HEK293 (cell line): ENCODE measurements around the gene SLC1A7.

Source experiments
- CTCF ChIA-PET: fragments of 350-600 bp; formaldehyde crosslinking; extraction: SDS; loops from one replicate; lab custom pipeline; 2021; ENCODE audit warnings: antibody characterized with exemption; lab: Yijun Ruan, JAX
- POLR2A ChIA-PET: fragments of 300-600 bp; formaldehyde crosslinking; extraction: SDS; loops from one replicate; lab custom pipeline; 2020; ENCODE audit warnings: antibody characterized with exemption, inconsistent platforms; lab: Yijun Ruan, JAX
- H3K27ac ChIP-seq: fragments of 200-500 bp; sonication (Bioruptor generic); 2 replicates; pipeline ENCODE4 v1.5.1; 2014; ENCODE audit warnings: low read depth, low read length, control low read depth, inconsistent platforms; ENCODE audit errors: extremely low read depth
- H3K36me3 ChIP-seq, 2 experiments: fragments of 200-500 bp in 1 of 2; sonication (Bioruptor generic) in 1 of 2; 1 replicate in 1 of 2; 2 replicates in 1 of 2; pipeline ENCODE4 v1.5.1; 2014 to 2017; ENCODE audit warnings: inconsistent platforms in 2 of 2, low read length in 2 of 2; ENCODE audit not compliant: control insufficient read depth in 2 of 2, insufficient read depth in 1 of 2
- H3K4me1 ChIP-seq: fragments of 200-500 bp; sonication (Bioruptor generic); 2 replicates; pipeline ENCODE4 v1.5.1; 2014; ENCODE audit warnings: mild to moderate bottlenecking, low read length, inconsistent platforms; ENCODE audit not compliant: control insufficient read depth, insufficient read depth
- H3K4me3 ChIP-seq: 2 replicates; pipeline ENCODE4 v1.5.1; 2011; ENCODE audit warnings: low read depth, mild to moderate bottlenecking, control low read depth, low read length, moderate library complexity
- H3K9me3 ChIP-seq: fragments of 200-500 bp; sonication (Bioruptor generic); 2 replicates; pipeline ENCODE4 v1.5.1; 2014; ENCODE audit warnings: low read depth, low read length, inconsistent platforms; ENCODE audit not compliant: control insufficient read depth, insufficient read depth
- BCL6B ChIP-seq: fragments of 450-650 bp; formaldehyde crosslinking; IDR thresholded peaks from 2 replicates; pipeline ENCODE4 v1.5.1; 2017; ENCODE audit warnings: missing biosample characterization, missing genetic modification characterization
- CTCF ChIP-seq: fragments of 450-650 bp; formaldehyde crosslinking; IDR thresholded peaks from 2 replicates; pipeline ENCODE4 v1.5.1; 2016; ENCODE audit warnings: missing biosample characterization, missing genetic modification characterization
- INSM2 ChIP-seq: fragments of 450-650 bp; formaldehyde crosslinking; IDR thresholded peaks from 2 replicates; pipeline ENCODE4 v1.5.1; 2016; ENCODE audit warnings: missing biosample characterization, missing genetic modification characterization
- KLF1 ChIP-seq: fragments of 450-650 bp; formaldehyde crosslinking; IDR thresholded peaks from 2 replicates; pipeline ENCODE4 v1.5.1; 2016; ENCODE audit warnings: missing biosample characterization, missing genetic modification characterization
- KLF17 ChIP-seq: fragments of 450-650 bp; formaldehyde crosslinking; IDR thresholded peaks from 2 replicates; pipeline ENCODE4 v1.5.1; 2016; ENCODE audit warnings: missing biosample characterization, missing genetic modification characterization
- MZF1 ChIP-seq: fragments of 450-650 bp; formaldehyde crosslinking; IDR thresholded peaks from 2 replicates; pipeline ENCODE4 v1.5.1; 2017; ENCODE audit warnings: missing biosample characterization, missing genetic modification characterization, borderline replicate concordance
- PRDM6 ChIP-seq: fragments of 450-650 bp; formaldehyde crosslinking; IDR thresholded peaks from 2 replicates; pipeline ENCODE4 v1.5.1; 2017; ENCODE audit warnings: missing biosample characterization, missing genetic modification characterization
- SALL2 ChIP-seq: fragments of 450-650 bp; formaldehyde crosslinking; IDR thresholded peaks from 2 replicates; pipeline ENCODE4 v1.5.0; 2017; ENCODE audit warnings: missing biosample characterization, mild to moderate bottlenecking, missing genetic modification characterization, borderline replicate concordance
- SP2 ChIP-seq: fragments of 450-650 bp; formaldehyde crosslinking; IDR thresholded peaks from 2 replicates; pipeline ENCODE4 v1.5.1; 2016; ENCODE audit warnings: missing biosample characterization, missing genetic modification characterization
- WT1 ChIP-seq: fragments of 450-650 bp; formaldehyde crosslinking; IDR thresholded peaks from 2 replicates; pipeline ENCODE4 v1.5.1; 2016; ENCODE audit warnings: missing biosample characterization, missing genetic modification characterization
- ZBTB17 ChIP-seq: fragments of 450-650 bp; formaldehyde crosslinking; IDR thresholded peaks from 2 replicates; pipeline ENCODE4 v1.5.1; 2016; ENCODE audit warnings: missing biosample characterization, missing genetic modification characterization
- ZBTB8A ChIP-seq: fragments of 450-650 bp; formaldehyde crosslinking; IDR thresholded peaks from 2 replicates; pipeline ENCODE4 v1.5.1; 2016; ENCODE audit warnings: missing biosample characterization, missing genetic modification characterization
- ZFHX2 ChIP-seq: fragments of 450-650 bp; formaldehyde crosslinking; conservative IDR thresholded peaks from 2 replicates; pipeline ENCODE4 v1.5.1; 2016; ENCODE audit warnings: missing biosample characterization, missing genetic modification characterization
- ZFP3 ChIP-seq: fragments of 450-650 bp; formaldehyde crosslinking; IDR thresholded peaks from 2 replicates; pipeline ENCODE4 v1.5.1; 2016; ENCODE audit warnings: low read depth, missing biosample characterization, missing genetic modification characterization
- ZNF140 ChIP-seq: fragments of 450-650 bp; formaldehyde crosslinking; IDR thresholded peaks from 2 replicates; pipeline ENCODE4 v1.5.1; 2016; ENCODE audit warnings: missing biosample characterization, missing genetic modification characterization
- ZNF2 ChIP-seq: fragments of 450-650 bp; formaldehyde crosslinking; IDR thresholded peaks from 2 replicates; pipeline ENCODE4 v1.5.1; 2016; ENCODE audit warnings: missing biosample characterization, missing genetic modification characterization
- ZNF292 ChIP-seq: fragments of 450-650 bp; formaldehyde crosslinking; IDR thresholded peaks from 2 replicates; pipeline ENCODE4 v1.5.1; 2016; ENCODE audit warnings: low read depth, missing biosample characterization, missing genetic modification characterization, borderline replicate concordance
- ZNF335 ChIP-seq: fragments of 450-650 bp; formaldehyde crosslinking; conservative IDR thresholded peaks from 2 replicates; pipeline ENCODE4 v1.5.1; 2016; ENCODE audit warnings: missing biosample characterization, missing genetic modification characterization
- ZNF37A ChIP-seq: fragments of 450-650 bp; IDR thresholded peaks from 2 replicates; pipeline ENCODE4 v1.5.1; 2018; ENCODE audit warnings: missing biosample characterization, missing genetic modification characterization
- ZNF449 ChIP-seq: fragments of 450-650 bp; formaldehyde crosslinking; IDR thresholded peaks from 2 replicates; pipeline ENCODE4 v1.5.1; 2017; ENCODE audit warnings: missing biosample characterization, mild to moderate bottlenecking, missing genetic modification characterization, moderate library complexity
- ZNF501 ChIP-seq: fragments of 450-650 bp; formaldehyde crosslinking; IDR thresholded peaks from 2 replicates; pipeline ENCODE4 v1.5.1; 2016; ENCODE audit warnings: missing biosample characterization, missing genetic modification characterization
- ZNF580 ChIP-seq: fragments of 450-650 bp; formaldehyde crosslinking; IDR thresholded peaks from 2 replicates; pipeline ENCODE4 v1.5.1; 2016; ENCODE audit warnings: missing biosample characterization, missing genetic modification characterization
- ZNF654 ChIP-seq: fragments of 450-650 bp; formaldehyde crosslinking; IDR thresholded peaks from 2 replicates; pipeline ENCODE4 v1.5.1; 2016; ENCODE audit warnings: low read depth, missing biosample characterization, missing genetic modification characterization
- ZNF776 ChIP-seq: fragments of 450-650 bp; formaldehyde crosslinking; IDR thresholded peaks from 2 replicates; pipeline ENCODE4 v1.5.0; 2017; ENCODE audit warnings: missing biosample characterization, missing genetic modification characterization, borderline replicate concordance
- ZNF777 ChIP-seq: fragments of 450-650 bp; formaldehyde crosslinking; IDR thresholded peaks from 2 replicates; pipeline ENCODE4 v1.5.1; 2017; ENCODE audit warnings: missing biosample characterization, missing genetic modification characterization, borderline replicate concordance
- ZNF830 ChIP-seq: fragments of 450-650 bp; IDR thresholded peaks from 2 replicates; pipeline ENCODE4 v1.5.0; 2018; ENCODE audit warnings: missing biosample characterization, missing genetic modification characterization, low read depth, mild to moderate bottlenecking, moderate library complexity
- ZSCAN16 ChIP-seq: fragments of 450-650 bp; formaldehyde crosslinking; IDR thresholded peaks from 2 replicates; pipeline ENCODE4 v1.5.1; 2016; ENCODE audit warnings: missing biosample characterization, missing genetic modification characterization

SLC1A7 gene

GRCh38 chr1:53084589-53084971 is 57.9 kb downstream of the SLC1A7 start (continued):
- no peak for TF ChIP-seq ZNF37A (tag by site-specific recombination)
- TF ChIP-seq BCL6B (tag by site-specific recombination): no peak
- TF ChIP-seq ZNF580 (tag by site-specific recombination): no peak
- TF ChIP-seq PRDM6: no peak
- TF ChIP-seq ZNF776 (tag by site-specific recombination): no peak
- no peak for TF ChIP-seq ZBTB8A (tag by site-specific recombination)
- no peak for TF ChIP-seq ZNF501 (tag by site-specific recombination)
- no peak for TF ChIP-seq ZFP3
- TF ChIP-seq INSM2 (tag by site-specific recombination): no peak
- TF ChIP-seq ZNF654 (tag by site-specific recombination): no peak
- TF ChIP-seq KLF1: peak; percentile 91
- TF ChIP-seq ZFHX2 (tag by site-specific recombination): peak; percentile 73
- no peak for TF ChIP-seq WT1 (tag by site-specific recombination)
- no peak for TF ChIP-seq SP2 (tag by site-specific recombination)
- TF ChIP-seq ZNF2 (tag by site-specific recombination): no peak
- TF ChIP-seq KLF17 (tag by site-specific recombination): peak; percentile 78; the same call in 1 of the 2 replicates
- TF ChIP-seq MZF1 (tag by site-specific recombination): no peak
- TF ChIP-seq, all 188 proteins: peak for 5

GRCh38 chr1:53083636-53084588 is 58.5 kb downstream of the SLC1A7 start:
- ChIA-PET POLR2A (no interaction called here), CTCF (interaction anchor here (1.4 kb wide), 1 partner anchor 98 kb away, joined by 5 read pairs; no protein-coding TSS in a partner anchor)
- Histone ChIP-seq H3K4me1 (no peaks in the 10 kb centered on the region), H3K4me3 (no peak overlapping the region), H3K36me3 (no peaks in the 10 kb centered on the region), H3K27ac (no peak overlapping the region), H3K9me3 (no peaks in the 10 kb centered on the region)
- no peak for TF ChIP-seq ZNF292
- TF ChIP-seq ZNF140 (tag by site-specific recombination): no peak
- no peak for TF ChIP-seq ZNF777 (tag by site-specific recombination)
- no peak for TF ChIP-seq ZNF449
- no peak for TF ChIP-seq CTCF
- no peak for TF ChIP-seq ZSCAN16 (tag by site-specific recombination)
- TF ChIP-seq ZNF335: no peak
- TF ChIP-seq ZNF654 (tag by site-specific recombination): no peak
- TF ChIP-seq SALL2 (tag by site-specific recombination): 0 out of 2 replicates have a peak, but pooled peaks have one; percentile 14
- TF ChIP-seq ZNF830 (tag by site-specific recombination): no peak
- TF ChIP-seq ZBTB17 (tag by site-specific recombination): no peak
